GM10248 (cell line): ENCODE measurements around the gene LMO2.

Source experiments
- CTCF ChIA-PET: fragments of 300-600 bp; sonication (Branson Sonifier 250); formaldehyde crosslinking; extraction: SDS; loops from one replicate; lab custom pipeline; 2021; ENCODE audit warnings: antibody characterized with exemption; lab: Yijun Ruan, JAX
- POLR2A ChIA-PET: fragments of 350-650 bp; sonication (Branson Sonifier 250); formaldehyde crosslinking; extraction: SDS; loops from one replicate; lab custom pipeline; 2020; ENCODE audit warnings: antibody characterized with exemption; lab: Yijun Ruan, JAX
- DNase-seq: peaks from one replicate; pipeline ENCODE4 v3.0.0; 2012; ENCODE audit errors: extremely low spot score
- CTCF ChIP-seq: IDR thresholded peaks from 2 replicates; pipeline ENCODE4 v1.5.1; 2012; ENCODE audit warnings: mild to moderate bottlenecking, low read depth; ENCODE audit errors: extremely low read depth, missing control alignments, control extremely low read depth

The LMO2 gene

GRCh38 chr11:33884601-33885000, 7.3 kb downstream of the LMO2 start:
- ChIA-PET CTCF (interaction anchor here (0.9 to 1.0 kb wide), 2 partner anchors 11 to 35 kb away, joined by 3 to 5 read pairs; no protein-coding TSS in a partner anchor), POLR2A (no interaction called here)
- TF ChIP-seq CTCF: no peak
- DNase-seq: no peak

- no peak for TF ChIP-seq CTCF
- ChIA-PET CTCF (interaction anchor here (0.9 to 1.2 kb wide), 4 partner anchors 8 to 35 kb away, joined by 3 to 5 read pairs (median 4); partner anchors contain the start of gene LMO2), POLR2A (no interaction called here)
- DNase-seq: no peak
Observed at GRCh38 chr11:33884035-33884434, 7.8 kb downstream of the LMO2 start.

GRCh38 chr11:33881651-33882503, 10.0 kb downstream of the LMO2 start:
- no peak for DNase-seq
- POLR2A ChIA-PET: no interaction called here
- CTCF ChIA-PET: interaction anchor here (0.7 to 2.3 kb wide), 5 partner anchors 9 to 90 kb away, joined by 3 to 11 read pairs (median 4); no protein-coding TSS in a partner anchor
- TF ChIP-seq CTCF: no peak

- no peak for DNase-seq
- POLR2A ChIA-PET: no interaction called here
- CTCF ChIA-PET: interaction anchor here (1.0 to 2.3 kb wide), 8 partner anchors 8 to 107 kb away, joined by 3 to 11 read pairs (median 4); no protein-coding TSS in a partner anchor
- no peak for TF ChIP-seq CTCF
Observed at GRCh38 chr11:33880979-33881378, 10.9 kb downstream of the LMO2 start.

- no peak for DNase-seq
- no peak for TF ChIP-seq CTCF
- ChIA-PET CTCF (interaction anchor here (1.1 to 2.3 kb wide), 3 partner anchors 22 to 108 kb away, joined by 4 to 14 read pairs (median 11); no protein-coding TSS in a partner anchor), POLR2A (no interaction called here)
Observed at GRCh38 chr11:33879375-33879774, 12.5 kb downstream of the LMO2 start.

- no peak for TF ChIP-seq CTCF
- ChIA-PET POLR2A (no interaction called here), CTCF (interaction anchor here (1.2 to 1.6 kb wide), 2 partner anchors 9 to 94 kb away, joined by 4 to 5 read pairs; no protein-coding TSS in a partner anchor)
- DNase-seq: no peak
Observed at GRCh38 chr11:33877038-33877437, 14.8 kb downstream of the LMO2 start.
